HCT116 (cell line): ENCODE results near the gene ACSS1. TPM values are rescaled to one million over a fixed set of nuclear protein-coding genes. Genes with fewer than 3 reads are reported as not detected.

Experiments
- ATAC-seq: fragments of 200-7000 bp; cut with Tn5 transposase; 2 replicates; pipeline ENCODE4 v1.9.1; 2020; ENCODE audit warnings: mild to moderate bottlenecking, moderate library complexity
- BruUV-seq: library from RNA; stranded (reverse); fragments of 400-500 nt; replicated peaks from 2 replicates; lab custom pipeline; 2021; lab: Mats Ljungman, UMichigan
- CTCF ChIA-PET: fragments of 300-600 bp; sonication (Branson Sonifier 250); formaldehyde crosslinking; loops from one replicate; lab custom pipeline; 2021; ENCODE audit warnings: antibody characterized with exemption; lab: Charles Lee
- POLR2A ChIA-PET: fragments of 300-600, 350-600 bp; sonication (Branson Sonifier 250); formaldehyde crosslinking; loops from one replicate; lab custom pipeline; 2021; ENCODE audit warnings: antibody characterized with exemption; lab: Charles Lee
- RAD21 ChIA-PET, 2 experiments: fragments of 300-600 bp; sonication (Branson Sonifier 250); formaldehyde crosslinking; loops; one replicate each; lab custom pipeline; 2023; ENCODE audit warnings: low total read pairs in 2 of 2; ENCODE audit not compliant: uncharacterized antibody in 2 of 2, unreplicated experiment in 2 of 2, low non-redundant PET in 1 of 2; lab: Charles Lee
- DNase-seq: peaks from one replicate; pipeline ENCODE4 v3.0.0-alpha.2; 2010; ENCODE audit warnings: low read depth, low spot score
- H2AFZ ChIP-seq: fragments of 200-600 bp; shearing (Covaris generic), sonication (generic); 2 replicates; pipeline ENCODE4 v1.6.1; 2017; ENCODE audit warnings: low read depth, mixed run types, mixed read lengths, antibody characterized with exemption, low read length; ENCODE audit not compliant: poor library complexity, severe bottlenecking
- H3K27ac ChIP-seq: 2 replicates; pipeline ENCODE4 v1.5.1; 2012; ENCODE audit warnings: low read depth, low read length
- H3K27me3 ChIP-seq: fragments of 200-600 bp; sonication (generic); 2 replicates; pipeline ENCODE4 v1.6.1; 2016; ENCODE audit warnings: mixed run types, low read length, mixed read lengths; ENCODE audit not compliant: insufficient read depth
- H3K36me3 ChIP-seq, 2 experiments: fragments of 200-500 bp in 1 of 2; fragments of 200-600 bp in 1 of 2; sonication (Bioruptor generic) in 1 of 2; sonication (generic) in 1 of 2; 2 replicates each; pipeline versions ENCODE4 v1.5.1 to v1.6.1; 2014 to 2016; ENCODE audit warnings: low read length in 2 of 2, inconsistent platforms in 1 of 2, mixed read lengths in 1 of 2, mixed run types in 1 of 2; ENCODE audit not compliant: insufficient read depth in 2 of 2, control insufficient read depth in 1 of 2
- H3K4me1 ChIP-seq, 2 experiments: fragments of 200-600 bp in 1 of 2; sonication (generic) in 1 of 2; 2 replicates each; pipeline versions ENCODE4 v1.5.1 to v1.6.1; 2012 to 2017; ENCODE audit warnings: low read length in 2 of 2, inconsistent platforms in 1 of 2, mild to moderate bottlenecking in 1 of 2, mixed read lengths in 1 of 2, mixed run types in 1 of 2, moderate library complexity in 1 of 2; ENCODE audit not compliant: insufficient read depth in 2 of 2, control insufficient read depth in 1 of 2
- H3K4me2 ChIP-seq: fragments of 200-600 bp; sonication (generic); 2 replicates; pipeline ENCODE4 v1.6.1; 2017; ENCODE audit warnings: mixed run types, low read length, mixed read lengths
- H3K4me3 ChIP-seq, 2 experiments: fragments of 200-600 bp in 1 of 2; sonication (generic) in 1 of 2; replicated peaks in 1 of 2; 2 replicates each; pipeline ENCODE4 v1.5.1; 2011 to 2016; ENCODE audit warnings: low read length in 2 of 2, control low read depth in 1 of 2, low read depth in 1 of 2, mild to moderate bottlenecking in 1 of 2, mixed read lengths in 1 of 2, mixed run types in 1 of 2
- H3K79me2 ChIP-seq: fragments of 200-600 bp; sonication (generic); 2 replicates; pipeline ENCODE4 v1.6.1; 2017; ENCODE audit warnings: mild to moderate bottlenecking, mixed run types, low read length, moderate library complexity, mixed read lengths; ENCODE audit not compliant: insufficient read depth
- H3K9ac ChIP-seq: fragments of 200-600 bp; sonication (generic); 2 replicates; pipeline ENCODE4 v1.6.1; 2016; ENCODE audit warnings: low read length, mixed read lengths
- H3K9me2 ChIP-seq: fragments of 200-600 bp; sonication (generic), shearing (Covaris generic); 2 replicates; pipeline ENCODE4 v1.6.1; 2017; ENCODE audit warnings: mixed run types, mild to moderate bottlenecking, moderate library complexity; ENCODE audit not compliant: insufficient read depth
- H3K9me3 ChIP-seq, 2 experiments: fragments of 200-500 bp in 1 of 2; fragments of 200-600 bp in 1 of 2; sonication (Bioruptor generic) in 1 of 2; sonication (generic) in 1 of 2; 2 replicates each; pipeline ENCODE4 v1.6.1; 2014 to 2017; ENCODE audit warnings: low read length in 2 of 2, mixed read lengths in 2 of 2, inconsistent platforms in 1 of 2, low read depth in 1 of 2, mild to moderate bottlenecking in 1 of 2, mixed run types in 1 of 2, moderate library complexity in 1 of 2; ENCODE audit not compliant: control insufficient read depth in 1 of 2, insufficient read depth in 1 of 2
- H4K20me1 ChIP-seq: fragments of 200-600 bp; sonication (generic), shearing (Covaris generic); 2 replicates; pipeline ENCODE4 v1.6.1; 2017; ENCODE audit warnings: mixed run types, mild to moderate bottlenecking, moderate library complexity; ENCODE audit not compliant: insufficient read depth
- EGR1 ChIP-seq: IDR thresholded peaks from 2 replicates; pipeline ENCODE4 v1.6.1; 2012; ENCODE audit warnings: low read depth
- EZH2phosphoT487 ChIP-seq: fragments of 200-600 bp; IDR thresholded peaks from 2 replicates; pipeline ENCODE4 v1.6.1; 2018; ENCODE audit warnings: antibody characterized with exemption, borderline replicate concordance
- POLR2AphosphoS5 ChIP-seq: IDR thresholded peaks from 2 replicates; pipeline ENCODE4 v1.6.1; 2011; ENCODE audit warnings: mild to moderate bottlenecking, low read depth, low read length, moderate library complexity
- REST ChIP-seq: IDR thresholded peaks from 2 replicates; pipeline ENCODE4 v1.6.1; 2012; ENCODE audit warnings: low read depth
- YY1 ChIP-seq: IDR thresholded peaks from 2 replicates; pipeline ENCODE4 v1.6.1; 2011; ENCODE audit warnings: low read length, low read depth, moderate library complexity, mild to moderate bottlenecking; ENCODE audit not compliant: insufficient replicate concordance; ENCODE audit errors: extremely low read depth
- ZNF274 ChIP-seq: fragments of 200-500 bp; sonication (Bioruptor generic); IDR thresholded peaks from 2 replicates; pipeline ENCODE4 v1.6.1; 2014; ENCODE audit warnings: mild to moderate bottlenecking, low read depth, low read length, inconsistent platforms
- intact Hi-C: fragments of 100-400 bp; cut with micrococcal nuclease; formaldehyde crosslinking; loops from 2 replicates; pipeline ENCODE4 v1.10.0; 2022
- total RNA-seq: library from RNA; stranded (reverse); gene quantifications from one replicate; pipeline ENCODE4 v1.2.1, GENCODE V29; 2021; ENCODE audit not compliant: unreplicated experiment
- TF ChIP-seq, protein P1 (sequence below): IDR thresholded peaks from 2 replicates; pipeline ENCODE4 v1.6.1; 2012
- TF ChIP-seq, protein P2 (sequence below), 3 experiments: fragments of 200-600 bp in 1 of 3; sonication (generic) in 1 of 3; IDR thresholded peaks in 2 of 3; conservative IDR thresholded peaks in 1 of 3; 2 replicates each; pipeline ENCODE4 v1.5.1; 2012 to 2017; ENCODE audit warnings: low read depth in 2 of 3, low read length in 2 of 3, antibody characterized with exemption in 1 of 3, borderline replicate concordance in 1 of 3, control low read depth in 1 of 3, mild to moderate bottlenecking in 1 of 3, mixed read lengths in 1 of 3, mixed run types in 1 of 3, moderate library complexity in 1 of 3; ENCODE audit not compliant: insufficient read depth in 1 of 3

Gene ACSS1
- total RNA-seq, 1 experiment from 2014 or later, result 0.27 TPM

DNA sequence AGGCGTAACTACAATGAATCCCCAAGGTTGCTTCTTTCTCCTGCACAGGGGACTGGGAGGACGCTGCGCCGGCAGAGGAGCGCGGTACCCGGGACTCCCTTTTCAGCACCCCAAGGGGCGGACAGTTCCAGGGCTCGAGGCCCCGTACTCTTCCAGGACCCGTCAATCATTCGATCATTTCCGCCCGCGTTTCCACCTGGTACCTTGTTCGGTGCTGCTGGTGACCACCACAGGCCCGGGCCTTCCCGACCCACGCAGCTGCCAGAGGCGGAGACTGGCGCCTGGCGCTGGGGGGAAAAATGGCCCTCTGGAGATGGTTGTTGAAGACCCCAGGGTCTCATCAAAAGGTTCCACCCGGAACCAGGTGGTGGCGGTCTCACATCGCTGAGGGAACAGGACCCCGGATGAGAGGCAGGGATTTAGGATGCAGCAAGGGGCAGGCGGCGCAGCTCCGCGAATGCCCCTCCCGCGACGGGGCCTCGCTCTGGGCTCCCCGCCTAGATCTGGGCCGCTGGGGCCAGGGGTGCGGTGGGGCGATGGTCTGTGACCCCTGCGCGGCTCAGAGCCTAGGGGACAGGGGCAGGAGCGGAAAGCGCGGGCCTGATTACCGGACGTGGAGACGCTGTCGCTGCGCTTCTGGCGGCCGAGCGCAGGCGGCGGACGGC is 23.3 kb upstream of the ACSS1 start:
- no peak overlapping the region for H3K9ac ChIP-seq
- peaks cover 17% of the 10 kb centered on the region for H3K27me3 ChIP-seq
- H2AFZ ChIP-seq, result no peak overlapping the region
- TF ChIP-seq EGR1 (no peak), REST (peak; percentile 62)
- H3K4me3 ChIP-seq, result no peak overlapping the region
- H3K27ac ChIP-seq, result no peak overlapping the region
- no peak for DNase-seq
- H3K36me3 ChIP-seq, result no peaks in the 10 kb centered on the region
- intact Hi-C loops, result no loop called here
- no peak for ATAC-seq
- BruUV-seq, result no TSS peak
- H3K9me3 ChIP-seq, result no peaks in the 10 kb centered on the region
- ChIA-PET RAD21 (no interaction called here), CTCF (no interaction called here), POLR2A (no interaction called here)
- H4K20me1 ChIP-seq, result no peaks in the 10 kb centered on the region
- no peaks in the 10 kb centered on the region for H3K79me2 ChIP-seq
- no peaks in the 10 kb centered on the region for H3K9me2 ChIP-seq
- H3K4me2 ChIP-seq, result no peak overlapping the region
- peaks cover 12 to 14% of the 10 kb centered on the region in 2 experiments for H3K4me1 ChIP-seq

- ChIA-PET RAD21 (no interaction called here), CTCF (no interaction called here), POLR2A (no interaction called here)
- no peaks in the 10 kb centered on the region for H3K79me2 ChIP-seq
- intact Hi-C loops, result no loop called here
- H3K9me2 ChIP-seq, result no peaks in the 10 kb centered on the region
- DNase-seq, result no peak
- no peak overlapping the region for H2AFZ ChIP-seq
- H3K4me1 ChIP-seq, result peaks cover 17 to 21% of the 10 kb centered on the region in 2 experiments
- H3K4me3 ChIP-seq, result no peak overlapping the region
- H3K36me3 ChIP-seq, result no peaks in the 10 kb centered on the region
- no peaks in the 10 kb centered on the region for H3K9me3 ChIP-seq
- no peak overlapping the region for H3K9ac ChIP-seq
- no peak overlapping the region for H3K4me2 ChIP-seq
- H3K27me3 ChIP-seq, result peaks cover 31% of the 10 kb centered on the region
- H4K20me1 ChIP-seq, result no peaks in the 10 kb centered on the region
- ATAC-seq, result no peak
- no TSS peak for BruUV-seq
- H3K27ac ChIP-seq, result no peak overlapping the region
- TF ChIP-seq YY1, result no peak
- TF ChIP-seq EGR1, result no peak
- TF ChIP-seq ZNF274, result no peak
- no peak for TF ChIP-seq POLR2AphosphoS5
- no peak for TF ChIP-seq REST
- TF ChIP-seq, protein P1, sequence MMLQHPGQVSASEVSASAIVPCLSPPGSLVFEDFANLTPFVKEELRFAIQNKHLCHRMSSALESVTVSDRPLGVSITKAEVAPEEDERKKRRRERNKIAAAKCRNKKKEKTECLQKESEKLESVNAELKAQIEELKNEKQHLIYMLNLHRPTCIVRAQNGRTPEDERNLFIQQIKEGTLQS, result no peak
- TF ChIP-seq EZH2phosphoT487, result no peak
- TF ChIP-seq, protein P2, sequence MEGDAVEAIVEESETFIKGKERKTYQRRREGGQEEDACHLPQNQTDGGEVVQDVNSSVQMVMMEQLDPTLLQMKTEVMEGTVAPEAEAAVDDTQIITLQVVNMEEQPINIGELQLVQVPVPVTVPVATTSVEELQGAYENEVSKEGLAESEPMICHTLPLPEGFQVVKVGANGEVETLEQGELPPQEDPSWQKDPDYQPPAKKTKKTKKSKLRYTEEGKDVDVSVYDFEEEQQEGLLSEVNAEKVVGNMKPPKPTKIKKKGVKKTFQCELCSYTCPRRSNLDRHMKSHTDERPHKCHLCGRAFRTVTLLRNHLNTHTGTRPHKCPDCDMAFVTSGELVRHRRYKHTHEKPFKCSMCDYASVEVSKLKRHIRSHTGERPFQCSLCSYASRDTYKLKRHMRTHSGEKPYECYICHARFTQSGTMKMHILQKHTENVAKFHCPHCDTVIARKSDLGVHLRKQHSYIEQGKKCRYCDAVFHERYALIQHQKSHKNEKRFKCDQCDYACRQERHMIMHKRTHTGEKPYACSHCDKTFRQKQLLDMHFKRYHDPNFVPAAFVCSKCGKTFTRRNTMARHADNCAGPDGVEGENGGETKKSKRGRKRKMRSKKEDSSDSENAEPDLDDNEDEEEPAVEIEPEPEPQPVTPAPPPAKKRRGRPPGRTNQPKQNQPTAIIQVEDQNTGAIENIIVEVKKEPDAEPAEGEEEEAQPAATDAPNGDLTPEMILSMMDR (IDR thresholded peaks at IDR 0.05 in 2 of 3, conservative IDR thresholded peaks at IDR 0.05 in 1 of 3; ENCODE audit: borderline replicate concordance in 1 of 3, insufficient read depth in 1 of 3, low read depth in 2 of 3, low read length in 2 of 3), result no peak
These were observed 21.2 kb upstream of the ACSS1 start for GRCh38 chr20:25079171-25079570.
